Central memory CD8-positive, alpha-beta T cell (primary cell): ENCODE results near the gene ZNF862.

Source experiments
- ATAC-seq: fragments of 150-1000 bp; cut with Tn5 transposase; replicated peaks from 2 replicates; pipeline ENCODE4 v1.10.0; 2022; ENCODE audit warnings: mild to moderate bottlenecking, moderate FRiP score, moderate number of reproducible peaks; ENCODE audit not compliant: poor library complexity, severe bottlenecking; ENCODE audit errors: extremely low read depth
- DNase-seq, 2 donors: peaks; one replicate each; pipeline ENCODE4 v3.0.0; 2021; ENCODE audit warnings: low spot score in 2 of 2
- H3K27ac Mint-ChIP-seq: one replicate; pipeline ENCODE4 v1.8.0; 2022; ENCODE audit warnings: low read depth, mild to moderate bottlenecking, moderate library complexity, mixed read lengths
- H3K27me3 Mint-ChIP-seq: one replicate; pipeline ENCODE4 v1.8.0; 2022; ENCODE audit warnings: mixed read lengths
- H3K36me3 Mint-ChIP-seq: one replicate; pipeline ENCODE4 v1.8.0; 2022; ENCODE audit warnings: mild to moderate bottlenecking, moderate library complexity, mixed read lengths; ENCODE audit not compliant: insufficient read depth
- H3K4me1 Mint-ChIP-seq: one replicate; pipeline ENCODE4 v1.8.0; 2022; ENCODE audit warnings: mixed read lengths
- H3K4me3 Mint-ChIP-seq: one replicate; pipeline ENCODE4 v1.8.0; 2022; ENCODE audit warnings: mild to moderate bottlenecking, moderate library complexity, mixed read lengths
- H3K9me3 Mint-ChIP-seq: one replicate; pipeline ENCODE4 v1.8.0; 2022; ENCODE audit warnings: mixed read lengths

The ZNF862 gene

GRCh38 chr7:149846021-149846420 is 7.8 kb downstream of the ZNF862 start:
- Mint-ChIP-seq H3K4me3 (no peak overlapping the region), H3K9me3 (no peaks in the 10 kb centered on the region), H3K27ac (no peak overlapping the region), H3K4me1 (peaks cover 31% of the 10 kb centered on the region), H3K27me3 (no peaks in the 10 kb centered on the region), H3K36me3 (peaks cover 12% of the 10 kb centered on the region)
- DNase-seq (no peak), ATAC-seq (no peak)

GRCh38 chr7:149846436-149847046 is 8.4 kb downstream of the ZNF862 start:
- Mint-ChIP-seq H3K27ac (no peak overlapping the region), H3K4me1 (peaks cover 26% of the 10 kb centered on the region), H3K9me3 (no peaks in the 10 kb centered on the region), H3K4me3 (no peak overlapping the region), H3K36me3 (peaks cover 12% of the 10 kb centered on the region), H3K27me3 (no peaks in the 10 kb centered on the region)
- ATAC-seq (no peak), DNase-seq (no peak)

DNA sequence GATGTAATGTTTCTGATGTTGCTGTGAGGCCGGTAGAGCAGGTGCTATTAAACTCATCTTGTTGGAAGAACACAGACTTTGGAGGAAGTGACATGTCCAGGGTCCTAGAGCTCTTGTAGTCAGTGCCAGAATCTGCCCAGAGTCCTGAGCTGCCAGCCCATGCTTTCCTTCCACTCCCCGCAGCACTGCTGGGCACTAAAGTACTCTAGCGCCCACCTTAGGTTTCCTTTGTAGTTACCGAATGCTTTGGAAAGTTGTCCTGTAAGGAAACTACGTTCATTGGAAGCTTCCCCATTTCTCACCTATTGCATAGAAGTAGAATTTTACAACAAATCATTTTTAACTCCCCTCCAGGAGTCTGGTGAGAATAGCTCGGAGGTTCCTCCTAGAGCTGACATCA is 11.0 kb downstream of the ZNF862 start:
- Mint-ChIP-seq H3K27me3 (no peaks in the 10 kb centered on the region), H3K27ac (no peak overlapping the region), H3K36me3 (peaks cover 19% of the 10 kb centered on the region), H3K4me3 (no peak overlapping the region), H3K4me1 (peaks cover 20% of the 10 kb centered on the region), H3K9me3 (no peaks in the 10 kb centered on the region)
- no peak for DNase-seq
- no peak for ATAC-seq

DNA sequence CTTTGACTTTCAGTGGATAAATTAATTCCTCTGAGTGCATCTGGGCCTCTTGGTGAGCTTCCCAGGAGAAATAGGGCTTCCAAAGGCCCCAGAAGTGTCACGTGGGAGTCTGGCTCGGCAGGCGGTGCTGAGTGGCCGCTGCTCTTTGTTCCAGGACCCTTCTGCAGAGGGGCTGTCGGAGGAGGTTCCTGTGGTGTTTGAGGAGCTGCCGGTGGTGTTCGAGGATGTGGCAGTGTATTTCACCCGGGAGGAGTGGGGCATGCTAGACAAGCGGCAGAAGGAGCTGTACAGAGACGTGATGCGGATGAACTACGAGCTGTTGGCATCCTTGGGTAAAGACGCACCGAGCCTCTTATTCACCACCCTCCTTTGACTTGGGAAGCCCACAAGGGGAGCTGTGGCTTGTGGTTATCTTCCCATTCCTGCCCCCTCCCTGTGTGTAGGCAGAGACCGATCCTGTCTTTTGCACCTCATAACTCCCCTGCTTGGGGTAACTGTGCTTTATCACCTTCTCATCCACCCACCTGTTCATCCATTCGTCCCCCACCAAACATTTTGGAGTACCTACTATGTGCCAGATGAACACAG is 11.9 kb downstream of the ZNF862 start:
- peaks cover 18% of the 10 kb centered on the region for H3K4me1 Mint-ChIP-seq

GRCh38 chr7:149850716-149851115 is 12.5 kb downstream of the ZNF862 start:
- no peaks in the 10 kb centered on the region for H3K9me3 Mint-ChIP-seq
- H3K27ac Mint-ChIP-seq = no peak overlapping the region
- H3K4me1 Mint-ChIP-seq = peaks cover 20% of the 10 kb centered on the region

More for the DNA sequence above, 11.9 kb downstream of the ZNF862 start:
- no peak for ATAC-seq
- DNase-seq = no peak
- Mint-ChIP-seq H3K9me3 (no peaks in the 10 kb centered on the region), H3K36me3 (peaks cover 22% of the 10 kb centered on the region), H3K27me3 (no peaks in the 10 kb centered on the region), H3K27ac (no peak overlapping the region), H3K4me3 (no peak overlapping the region)

GRCh38 chr7:149851449-149851848 is 13.3 kb downstream of the ZNF862 start:
- peaks cover 22% of the 10 kb centered on the region for H3K4me1 Mint-ChIP-seq
- H3K4me3 Mint-ChIP-seq = no peak overlapping the region
- DNase-seq = no peak
- peaks cover 18% of the 10 kb centered on the region for H3K36me3 Mint-ChIP-seq
- no peak overlapping the region for H3K27ac Mint-ChIP-seq
- no peaks in the 10 kb centered on the region for H3K9me3 Mint-ChIP-seq
- ATAC-seq = no peak
- H3K27me3 Mint-ChIP-seq = no peaks in the 10 kb centered on the region

More at GRCh38 chr7:149850716-149851115, 12.5 kb downstream of the ZNF862 start:
- H3K27me3 Mint-ChIP-seq = no peaks in the 10 kb centered on the region
- DNase-seq (no peak), ATAC-seq (no peak)
- peaks cover 20% of the 10 kb centered on the region for H3K36me3 Mint-ChIP-seq
- no peak overlapping the region for H3K4me3 Mint-ChIP-seq

DNA sequence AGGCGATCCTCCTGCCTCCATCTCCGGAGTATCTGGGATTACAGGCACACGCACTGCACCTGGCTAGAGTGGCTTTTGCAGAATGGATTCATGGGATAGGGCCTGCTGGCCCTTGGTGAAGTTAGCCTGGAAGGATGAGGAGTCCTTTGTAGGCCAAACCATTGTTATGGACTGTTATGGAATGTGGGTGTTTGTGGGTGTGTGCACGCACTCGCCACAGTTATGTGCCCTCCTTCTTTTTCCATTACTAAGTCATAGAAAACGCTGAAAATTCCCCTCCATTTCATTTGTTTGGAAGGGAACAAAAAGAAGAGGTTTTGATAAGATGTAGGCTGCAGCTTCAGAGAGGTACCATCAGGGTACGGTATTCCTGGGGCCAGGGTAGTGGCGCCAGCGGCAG is 15.0 kb downstream of the ZNF862 start:
- DNase-seq = no peak
- Mint-ChIP-seq H3K27ac (no peak overlapping the region), H3K9me3 (no peaks in the 10 kb centered on the region), H3K36me3 (peaks cover 16% of the 10 kb centered on the region), H3K27me3 (no peaks in the 10 kb centered on the region), H3K4me3 (no peak overlapping the region), H3K4me1 (peaks cover 26% of the 10 kb centered on the region)
- ATAC-seq = no peak

DNA sequence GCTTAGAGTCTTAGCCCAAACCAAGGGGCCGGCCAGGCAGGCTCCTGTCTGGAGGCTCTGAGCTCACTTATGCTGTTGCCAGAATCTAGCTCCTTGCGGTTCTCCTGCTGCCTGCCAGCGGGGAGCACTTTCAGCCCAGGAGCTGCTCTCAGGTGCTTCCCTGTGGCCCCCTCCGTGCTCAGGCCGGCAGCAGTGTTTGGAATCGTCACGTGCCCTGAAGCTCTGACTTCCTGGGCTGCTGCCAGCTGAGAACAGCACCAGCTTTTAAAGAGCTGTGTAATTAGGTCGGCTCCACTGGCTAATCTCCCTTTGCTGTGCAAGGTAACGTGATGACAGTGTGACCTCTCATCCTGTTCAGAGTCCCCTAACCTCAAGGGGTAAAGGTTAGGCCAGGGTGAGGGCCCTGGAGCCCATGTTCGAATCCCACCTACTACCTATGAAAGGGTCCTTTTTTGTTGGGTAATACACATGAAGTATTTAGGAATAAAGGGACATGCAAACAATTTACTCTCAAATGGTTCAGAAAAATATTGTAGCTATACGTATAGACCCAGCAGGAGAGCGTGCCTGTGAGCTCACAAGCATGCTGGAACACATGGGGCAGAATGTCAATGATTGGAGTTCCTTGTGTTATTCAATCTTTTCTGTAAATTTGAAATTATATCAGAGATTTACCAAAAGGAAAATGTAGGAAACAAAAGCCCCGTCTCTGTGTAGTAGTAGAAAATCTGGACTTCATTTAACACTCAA is 16.6 kb downstream of the ZNF862 start:
- DNase-seq = no peak
- H3K27ac Mint-ChIP-seq = no peak overlapping the region

GRCh38 chr7:149855361-149856305 is 17.5 kb downstream of the ZNF862 start:
- H3K9me3 Mint-ChIP-seq = no peaks in the 10 kb centered on the region
- H3K4me3 Mint-ChIP-seq = no peak overlapping the region
- peaks cover 19% of the 10 kb centered on the region for H3K4me1 Mint-ChIP-seq
- no peaks in the 10 kb centered on the region for H3K27me3 Mint-ChIP-seq
- no peak overlapping the region for H3K27ac Mint-ChIP-seq
- H3K36me3 Mint-ChIP-seq = peaks cover 16% of the 10 kb centered on the region
- no peak for DNase-seq
- no peak for ATAC-seq

More for the DNA sequence above, 16.6 kb downstream of the ZNF862 start:
- Mint-ChIP-seq H3K4me1 (peaks cover 26% of the 10 kb centered on the region), H3K9me3 (no peaks in the 10 kb centered on the region), H3K27me3 (no peaks in the 10 kb centered on the region), H3K36me3 (peaks cover 15% of the 10 kb centered on the region), H3K4me3 (no peak overlapping the region)
- ATAC-seq = no peak

DNA sequence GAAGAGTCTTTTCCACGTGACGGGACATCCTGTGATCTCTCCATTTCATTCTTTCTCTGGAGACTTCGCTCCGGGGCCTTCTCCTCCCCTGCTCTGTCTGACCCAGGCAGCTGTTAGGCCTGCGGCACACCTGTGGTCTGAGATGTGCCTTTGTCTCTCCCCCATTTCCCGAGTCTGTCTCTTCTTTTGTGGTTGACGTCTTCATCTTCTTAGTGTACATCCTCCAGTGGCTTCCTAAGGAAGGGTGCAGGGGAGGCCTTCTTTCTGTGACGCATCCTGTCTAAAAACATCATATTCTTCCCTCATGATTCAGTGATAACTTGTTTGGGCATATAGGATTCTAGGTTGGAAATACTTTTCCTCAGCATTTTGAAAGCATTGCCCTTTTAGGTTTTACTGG is 18.4 kb downstream of the ZNF862 start:
- Mint-ChIP-seq H3K36me3 (peaks cover 14% of the 10 kb centered on the region), H3K9me3 (no peaks in the 10 kb centered on the region), H3K27me3 (no peaks in the 10 kb centered on the region), H3K27ac (peak overlapping the region; percentile 78), H3K4me1 (peaks cover 19% of the 10 kb centered on the region), H3K4me3 (peak overlapping the region; percentile 1)
- no peak for ATAC-seq
- no peak for DNase-seq

DNA sequence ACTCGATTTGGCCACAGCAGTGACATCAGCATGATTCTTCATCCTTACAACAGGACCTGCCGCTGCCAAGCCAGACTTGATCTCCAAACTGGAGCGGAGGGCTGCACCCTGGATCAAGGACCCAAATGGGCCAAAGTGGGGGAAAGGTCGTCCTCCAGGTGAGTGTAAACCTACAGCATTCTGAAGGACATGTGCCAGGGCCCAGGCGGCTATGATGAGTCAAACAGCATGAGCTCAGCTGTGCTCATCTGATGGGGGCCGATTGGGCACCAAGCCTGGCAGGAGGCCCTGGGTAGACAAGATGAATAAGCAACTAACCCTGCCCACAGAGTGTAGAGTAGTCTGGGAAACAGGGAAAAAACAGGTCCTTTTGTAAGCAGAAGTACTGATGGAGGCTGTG is 21.2 kb downstream of the ZNF862 start:
- ATAC-seq (no peak), DNase-seq (no peak)
- H3K27me3 Mint-ChIP-seq = no peaks in the 10 kb centered on the region
- H3K4me1 Mint-ChIP-seq = peaks cover 25% of the 10 kb centered on the region
- H3K36me3 Mint-ChIP-seq = peaks cover 5% of the 10 kb centered on the region
- H3K27ac Mint-ChIP-seq = no peak overlapping the region
- no peak overlapping the region for H3K4me3 Mint-ChIP-seq
- no peaks in the 10 kb centered on the region for H3K9me3 Mint-ChIP-seq

GRCh38 chr7:149859876-149860275 is 21.7 kb downstream of the ZNF862 start:
- DNase-seq (no peak), ATAC-seq (no peak)
- Mint-ChIP-seq H3K27me3 (no peaks in the 10 kb centered on the region), H3K36me3 (peaks cover 4% of the 10 kb centered on the region), H3K4me3 (no peak overlapping the region), H3K27ac (no peak overlapping the region), H3K9me3 (no peaks in the 10 kb centered on the region), H3K4me1 (peaks cover 28% of the 10 kb centered on the region)
